ENCODE measurements around the gene TBL3. TPM values are rescaled to one million over a fixed set of nuclear protein-coding genes. Genes with fewer than 3 reads are reported as not detected.

The TBL3 gene
- total and polyA plus RNA-seq, 9 of the 15 experiments (the other 6 are each of a cell fraction or from before 2014, with no cell fraction given), result 0.97 to 117 (median 24.5) TPM

DNA sequence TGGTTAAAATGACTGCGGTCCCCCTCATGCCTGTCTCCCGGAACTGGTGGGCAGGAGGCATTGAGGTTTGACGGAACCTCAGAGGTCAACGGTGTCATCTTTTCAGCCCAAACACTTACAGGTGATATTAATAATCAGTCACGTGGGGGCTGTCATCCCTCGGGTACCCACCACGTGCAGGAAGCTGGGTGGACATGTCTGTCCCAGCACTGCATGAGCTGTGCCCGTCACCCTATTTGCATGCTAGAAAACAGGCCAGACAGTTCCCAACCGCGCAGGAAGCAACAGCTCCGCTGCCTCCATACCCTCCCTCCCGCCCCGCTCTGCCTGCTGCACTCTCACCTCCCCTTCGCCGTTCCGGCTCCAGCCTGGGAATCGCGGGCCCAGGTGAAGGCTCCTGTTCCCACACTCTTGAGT, 19.3 kb downstream of the TBL3 start (continued):
- TF ChIP-seq, protein P1, sequence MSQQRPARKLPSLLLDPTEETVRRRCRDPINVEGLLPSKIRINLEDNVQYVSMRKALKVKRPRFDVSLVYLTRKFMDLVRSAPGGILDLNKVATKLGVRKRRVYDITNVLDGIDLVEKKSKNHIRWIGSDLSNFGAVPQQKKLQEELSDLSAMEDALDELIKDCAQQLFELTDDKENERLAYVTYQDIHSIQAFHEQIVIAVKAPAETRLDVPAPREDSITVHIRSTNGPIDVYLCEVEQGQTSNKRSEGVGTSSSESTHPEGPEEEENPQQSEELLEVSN (IDR thresholded peaks at IDR 0.05; ENCODE audit: borderline replicate concordance in 1 of 2, extremely low read depth in 1 of 2, insufficient read depth in 1 of 2, insufficient read length in 1 of 2, low read depth in 1 of 2, low read length in 1 of 2, poor library complexity in 1 of 2, severe bottlenecking in 1 of 2), result peak in 1 of 2 experiments; percentile 13
- TF ChIP-seq HMGN3 (IDR thresholded peaks at IDR 0.05; ENCODE audit: borderline replicate concordance, extremely low read depth, insufficient read length, low read depth, low read length), result no peak
- no peak for TF ChIP-seq FOXK2 (conservative IDR thresholded peaks at IDR 0.05 in 1 of 2, IDR thresholded peaks at IDR 0.05 in 1 of 2; ENCODE audit: low read depth in 2 of 2)
- no peak for TF ChIP-seq ZNF140 (CRISPR knock-in tag; IDR thresholded peaks at IDR 0.05)
- no peak for TF ChIP-seq NFYB (IDR thresholded peaks at IDR 0.05; ENCODE audit: extremely low read depth, insufficient read length)
- TF ChIP-seq, protein P2, sequence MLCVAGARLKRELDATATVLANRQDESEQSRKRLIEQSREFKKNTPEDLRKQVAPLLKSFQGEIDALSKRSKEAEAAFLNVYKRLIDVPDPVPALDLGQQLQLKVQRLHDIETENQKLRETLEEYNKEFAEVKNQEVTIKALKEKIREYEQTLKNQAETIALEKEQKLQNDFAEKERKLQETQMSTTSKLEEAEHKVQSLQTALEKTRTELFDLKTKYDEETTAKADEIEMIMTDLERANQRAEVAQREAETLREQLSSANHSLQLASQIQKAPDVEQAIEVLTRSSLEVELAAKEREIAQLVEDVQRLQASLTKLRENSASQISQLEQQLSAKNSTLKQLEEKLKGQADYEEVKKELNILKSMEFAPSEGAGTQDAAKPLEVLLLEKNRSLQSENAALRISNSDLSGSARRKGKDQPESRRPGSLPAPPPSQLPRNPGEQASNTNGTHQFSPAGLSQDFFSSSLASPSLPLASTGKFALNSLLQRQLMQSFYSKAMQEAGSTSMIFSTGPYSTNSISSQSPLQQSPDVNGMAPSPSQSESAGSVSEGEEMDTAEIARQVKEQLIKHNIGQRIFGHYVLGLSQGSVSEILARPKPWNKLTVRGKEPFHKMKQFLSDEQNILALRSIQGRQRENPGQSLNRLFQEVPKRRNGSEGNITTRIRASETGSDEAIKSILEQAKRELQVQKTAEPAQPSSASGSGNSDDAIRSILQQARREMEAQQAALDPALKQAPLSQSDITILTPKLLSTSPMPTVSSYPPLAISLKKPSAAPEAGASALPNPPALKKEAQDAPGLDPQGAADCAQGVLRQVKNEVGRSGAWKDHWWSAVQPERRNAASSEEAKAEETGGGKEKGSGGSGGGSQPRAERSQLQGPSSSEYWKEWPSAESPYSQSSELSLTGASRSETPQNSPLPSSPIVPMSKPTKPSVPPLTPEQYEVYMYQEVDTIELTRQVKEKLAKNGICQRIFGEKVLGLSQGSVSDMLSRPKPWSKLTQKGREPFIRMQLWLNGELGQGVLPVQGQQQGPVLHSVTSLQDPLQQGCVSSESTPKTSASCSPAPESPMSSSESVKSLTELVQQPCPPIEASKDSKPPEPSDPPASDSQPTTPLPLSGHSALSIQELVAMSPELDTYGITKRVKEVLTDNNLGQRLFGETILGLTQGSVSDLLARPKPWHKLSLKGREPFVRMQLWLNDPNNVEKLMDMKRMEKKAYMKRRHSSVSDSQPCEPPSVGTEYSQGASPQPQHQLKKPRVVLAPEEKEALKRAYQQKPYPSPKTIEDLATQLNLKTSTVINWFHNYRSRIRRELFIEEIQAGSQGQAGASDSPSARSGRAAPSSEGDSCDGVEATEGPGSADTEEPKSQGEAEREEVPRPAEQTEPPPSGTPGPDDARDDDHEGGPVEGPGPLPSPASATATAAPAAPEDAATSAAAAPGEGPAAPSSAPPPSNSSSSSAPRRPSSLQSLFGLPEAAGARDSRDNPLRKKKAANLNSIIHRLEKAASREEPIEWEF (CRISPR knock-in tag; IDR thresholded peaks at IDR 0.05), result no peak
